Prostate gland (tissue), 2 donors: ENCODE results near the gene GPX4. TPM values are rescaled to one million over a fixed set of nuclear protein-coding genes. Genes with fewer than 3 reads are reported as not detected.

ENCODE experiments used
- DNase-seq: peaks from one replicate; pipeline ENCODE4 v3.0.0-alpha.2; 2019; ENCODE audit warnings: low spot score
- H3K27ac ChIP-seq, 2 donors: fragments of 200-600 bp; sonication (generic); 2 replicates each; pipeline ENCODE4 v1.5.1; 2017 to 2019
- H3K27me3 ChIP-seq: fragments of 200-600 bp; sonication (generic); replicated peaks from 2 replicates; pipeline ENCODE4 v1.5.1; 2019; ENCODE audit not compliant: insufficient read depth
- H3K36me3 ChIP-seq, 2 donors: fragments of 200-600 bp; sonication (generic); 1 replicate in 1 of 2; 2 replicates in 1 of 2; pipeline versions ENCODE4 v1.5.1 to v1.8.1; 2017 to 2019
- H3K4me1 ChIP-seq: fragments of 200-600 bp; sonication (generic); replicated peaks from 2 replicates; pipeline ENCODE4 v1.5.1; 2019
- H3K4me3 ChIP-seq, 2 donors: fragments of 200-600 bp; sonication (generic); 2 replicates each; pipeline ENCODE4 v1.5.1; 2017 to 2019
- H3K9me3 ChIP-seq: fragments of 200-600 bp; sonication (generic); 2 replicates; pipeline ENCODE4 v1.5.1; 2017
- POLR2A ChIP-seq: fragments of 450-650 bp; IDR thresholded peaks from one replicate; pipeline ENCODE4 v1.6.1; 2016; ENCODE audit warnings: antibody characterized with exemption, mild to moderate bottlenecking
- POLR2AphosphoS5 ChIP-seq: sonication (generic); formaldehyde crosslinking; IDR thresholded peaks from one replicate; pipeline ENCODE4 v1.6.1; 2017; ENCODE audit warnings: antibody characterized with exemption
- WGBS: methylation state at CpG from one replicate; pipeline ENCODE4 v1.1.5; 2018; 5-methylcytosine and 5-hydroxymethylcytosine counted together
- intact Hi-C: fragments of 100-400 bp; cut with DNase I; formaldehyde crosslinking; loops from one replicate; pipeline ENCODE4 v1.14.2; 2022
- total RNA-seq, 2 donors: library from RNA; depleted of rRNA; stranded (reverse); fragments of >200 nt; gene quantifications; one replicate each; pipeline ENCODE4 v1.1.0, GENCODE V29; 2016
- TF ChIP-seq, protein P1 (sequence below), 4 experiments: fragments of 200-600 bp in 2 of 4; fragments of 450-650 bp in 2 of 4; sonication (generic) in 2 of 4; IDR thresholded peaks; 1 replicate in 3 of 4; 2 replicates in 1 of 4; pipeline ENCODE4 v1.5.1; 2016 to 2019; ENCODE audit warnings: antibody characterized with exemption in 4 of 4, mild to moderate bottlenecking in 2 of 4, moderate library complexity in 2 of 4

Gene GPX4
- total RNA-seq, 2 donors from 2014 or later, result 577 to 627 TPM

DNA sequence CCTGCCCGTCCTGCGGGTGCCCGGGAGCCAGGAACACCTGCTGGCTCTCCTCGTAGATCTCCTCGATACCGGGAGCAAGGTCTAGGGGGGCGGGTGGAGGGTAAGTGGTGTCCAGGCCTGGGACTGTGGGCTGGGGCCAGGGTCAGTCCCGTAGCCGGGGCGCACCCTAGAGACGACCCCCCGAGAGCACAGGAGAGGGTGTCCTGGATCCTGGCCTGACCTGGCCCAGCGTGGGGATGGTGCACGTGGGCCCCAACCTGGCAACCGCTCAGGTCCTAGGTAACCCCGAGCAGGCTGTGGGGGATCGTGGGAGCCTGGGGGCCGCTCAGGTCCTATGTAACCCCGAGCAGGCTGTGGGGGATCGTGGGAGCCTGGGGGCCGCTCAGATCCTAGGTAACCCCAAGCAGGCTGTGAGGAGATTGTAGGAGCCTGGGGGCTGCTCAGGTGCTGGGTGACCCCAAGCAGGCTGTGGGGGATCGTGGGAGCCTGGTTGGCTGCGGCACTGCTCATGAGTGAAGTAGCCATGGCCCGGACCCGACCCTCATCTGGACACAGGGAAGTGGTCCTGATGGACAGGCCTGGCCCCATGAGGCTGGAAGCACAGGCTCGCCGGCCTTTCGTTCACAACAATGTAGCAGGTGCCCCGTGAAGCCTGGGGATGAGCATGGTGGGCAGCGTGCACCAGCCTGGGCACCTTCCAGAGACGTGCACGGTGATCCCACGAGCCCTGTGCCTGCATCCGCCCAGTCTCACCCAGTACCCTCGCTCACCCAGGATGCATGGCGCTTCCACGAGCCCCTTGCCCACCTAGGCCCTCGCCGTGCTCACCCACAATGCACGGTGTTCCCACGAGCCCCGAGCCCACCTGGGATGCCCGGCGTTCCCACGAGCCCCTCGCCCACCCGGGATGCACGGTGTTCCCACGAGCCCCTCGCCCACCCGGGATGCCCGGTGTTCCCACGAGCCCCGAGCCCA is 6.2 kb downstream of the GPX4 start:
- WGBS, result 88% methylated on average over 53 of the region's 54 CpGs
- DNase-seq, result no peak
- peaks cover 5 to 37% of the 10 kb centered on the region in 2 donors for H3K36me3 ChIP-seq
- H3K4me3 ChIP-seq, result no peak overlapping the region
- H3K9me3 ChIP-seq, result no peaks in the 10 kb centered on the region
- no peaks in the 10 kb centered on the region for H3K27me3 ChIP-seq
- intact Hi-C loops, result loop anchor here (5.0 kb wide), 1 partner anchor 82 kb away; no protein-coding TSS in a partner anchor
- no peak for TF ChIP-seq POLR2A
- TF ChIP-seq, protein P1, sequence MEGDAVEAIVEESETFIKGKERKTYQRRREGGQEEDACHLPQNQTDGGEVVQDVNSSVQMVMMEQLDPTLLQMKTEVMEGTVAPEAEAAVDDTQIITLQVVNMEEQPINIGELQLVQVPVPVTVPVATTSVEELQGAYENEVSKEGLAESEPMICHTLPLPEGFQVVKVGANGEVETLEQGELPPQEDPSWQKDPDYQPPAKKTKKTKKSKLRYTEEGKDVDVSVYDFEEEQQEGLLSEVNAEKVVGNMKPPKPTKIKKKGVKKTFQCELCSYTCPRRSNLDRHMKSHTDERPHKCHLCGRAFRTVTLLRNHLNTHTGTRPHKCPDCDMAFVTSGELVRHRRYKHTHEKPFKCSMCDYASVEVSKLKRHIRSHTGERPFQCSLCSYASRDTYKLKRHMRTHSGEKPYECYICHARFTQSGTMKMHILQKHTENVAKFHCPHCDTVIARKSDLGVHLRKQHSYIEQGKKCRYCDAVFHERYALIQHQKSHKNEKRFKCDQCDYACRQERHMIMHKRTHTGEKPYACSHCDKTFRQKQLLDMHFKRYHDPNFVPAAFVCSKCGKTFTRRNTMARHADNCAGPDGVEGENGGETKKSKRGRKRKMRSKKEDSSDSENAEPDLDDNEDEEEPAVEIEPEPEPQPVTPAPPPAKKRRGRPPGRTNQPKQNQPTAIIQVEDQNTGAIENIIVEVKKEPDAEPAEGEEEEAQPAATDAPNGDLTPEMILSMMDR (IDR thresholded peaks at IDR 0.05), result no peak
- no peak for TF ChIP-seq POLR2AphosphoS5
- H3K27ac ChIP-seq, result no peak overlapping the region
- H3K4me1 ChIP-seq, result peaks cover 25% of the 10 kb centered on the region

DNA sequence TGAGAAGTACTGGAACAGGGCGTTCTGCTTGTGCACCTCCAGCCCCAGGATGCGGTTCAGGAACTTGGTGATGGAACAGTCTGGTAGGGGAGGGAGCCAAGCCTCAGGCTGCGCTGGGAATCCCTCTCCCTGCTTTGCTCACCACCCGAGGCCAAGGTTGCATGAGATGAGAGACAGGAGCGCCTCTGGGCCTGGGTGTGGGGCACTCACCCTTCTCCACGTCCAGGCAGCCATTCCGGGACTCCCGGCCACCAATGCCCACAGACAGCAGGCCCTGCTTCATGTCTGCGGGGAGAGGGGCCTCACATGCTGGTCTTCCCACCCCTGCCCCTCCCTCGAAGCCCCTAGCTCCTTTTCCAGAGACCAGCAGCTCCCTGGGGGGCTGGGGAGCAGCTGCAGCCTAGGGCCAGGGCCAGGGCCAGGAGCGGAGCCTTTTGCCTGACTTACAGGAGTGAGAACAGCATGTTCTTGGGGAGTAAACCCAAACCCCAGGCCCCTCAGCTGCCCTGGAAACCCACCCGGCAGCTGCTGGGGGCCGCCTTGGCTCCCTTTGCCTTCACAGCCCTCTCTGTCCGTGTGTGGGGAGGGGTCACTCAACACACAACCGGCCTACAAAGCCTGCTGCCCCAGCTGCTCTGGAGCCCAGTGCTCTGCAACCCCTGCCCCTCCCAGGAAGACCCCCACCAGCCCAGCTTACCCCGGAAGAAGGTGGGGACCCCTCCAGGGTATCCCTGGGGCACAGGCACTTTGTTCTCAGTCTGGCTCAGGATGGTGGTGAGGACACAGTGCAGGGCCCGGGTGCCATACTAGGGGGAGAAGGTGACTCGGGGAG is 7.2 kb downstream of the GPX4 start:
- no peak for DNase-seq
- H3K27ac ChIP-seq, result peak overlapping the region; percentile 87
- WGBS, result 79% methylated on average over 18 of the region's 18 CpGs
- intact Hi-C loops, result loop anchor here (5.0 kb wide), 1 partner anchor 81 kb away; no protein-coding TSS in a partner anchor
- no peaks in the 10 kb centered on the region for H3K27me3 ChIP-seq
- H3K4me3 ChIP-seq, result no peak overlapping the region
- TF ChIP-seq, protein P1 (IDR thresholded peaks at IDR 0.05), result no peak
- no peak for TF ChIP-seq POLR2AphosphoS5
- no peak for TF ChIP-seq POLR2A
- peaks cover 5 to 40% of the 10 kb centered on the region in 2 donors for H3K36me3 ChIP-seq
- peaks cover 14% of the 10 kb centered on the region for H3K4me1 ChIP-seq
- H3K9me3 ChIP-seq, result no peaks in the 10 kb centered on the region

DNA sequence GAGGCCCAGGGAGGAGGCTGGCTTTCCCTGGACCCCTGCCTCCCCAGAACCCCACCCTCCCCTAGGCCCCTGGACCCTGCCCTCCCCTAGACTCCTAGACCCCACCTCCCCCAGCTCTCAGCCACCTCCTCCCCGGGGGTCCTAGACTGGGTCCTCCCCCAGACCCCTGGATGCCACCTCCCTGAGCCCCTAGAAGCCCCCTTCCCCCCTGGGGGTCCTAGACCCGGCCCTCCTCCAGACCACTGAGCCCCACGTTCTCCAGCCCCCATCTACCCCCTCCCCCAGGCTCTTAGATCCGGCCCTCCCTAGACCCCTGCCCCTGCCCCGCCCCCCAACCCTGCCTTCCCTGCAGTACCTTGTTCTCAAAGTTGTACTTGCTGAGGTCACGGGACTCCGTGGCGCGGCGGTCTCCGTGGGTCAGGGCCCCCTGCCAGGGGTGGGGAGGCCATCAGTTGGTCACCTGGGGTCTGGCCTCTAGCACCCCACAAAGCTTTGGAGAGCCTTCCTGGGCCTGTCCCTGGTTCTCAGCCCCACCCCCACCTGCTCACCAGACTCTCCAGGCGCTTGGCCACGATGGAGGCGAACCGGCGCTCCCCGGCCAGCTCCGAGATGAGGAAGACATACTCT is 8.0 kb downstream of the GPX4 start:
- Histone ChIP-seq H3K4me1 (peaks cover 13% of the 10 kb centered on the region), H3K36me3 (peaks cover 8 to 38% of the 10 kb centered on the region in 2 donors), H3K27ac (peak overlapping the region; percentile 87), H3K27me3 (no peaks in the 10 kb centered on the region), H3K9me3 (no peaks in the 10 kb centered on the region), H3K4me3 (no peak overlapping the region)
- no peak for DNase-seq
- TF ChIP-seq POLR2AphosphoS5 (no peak), POLR2A (no peak)
- TF ChIP-seq, protein P1 (IDR thresholded peaks at IDR 0.05), result no peak
- WGBS, result 61% methylated on average over 13 of the region's 18 CpGs
- intact Hi-C loops, result loop anchor here (5.0 kb wide), 1 partner anchor 81 kb away; no protein-coding TSS in a partner anchor

DNA sequence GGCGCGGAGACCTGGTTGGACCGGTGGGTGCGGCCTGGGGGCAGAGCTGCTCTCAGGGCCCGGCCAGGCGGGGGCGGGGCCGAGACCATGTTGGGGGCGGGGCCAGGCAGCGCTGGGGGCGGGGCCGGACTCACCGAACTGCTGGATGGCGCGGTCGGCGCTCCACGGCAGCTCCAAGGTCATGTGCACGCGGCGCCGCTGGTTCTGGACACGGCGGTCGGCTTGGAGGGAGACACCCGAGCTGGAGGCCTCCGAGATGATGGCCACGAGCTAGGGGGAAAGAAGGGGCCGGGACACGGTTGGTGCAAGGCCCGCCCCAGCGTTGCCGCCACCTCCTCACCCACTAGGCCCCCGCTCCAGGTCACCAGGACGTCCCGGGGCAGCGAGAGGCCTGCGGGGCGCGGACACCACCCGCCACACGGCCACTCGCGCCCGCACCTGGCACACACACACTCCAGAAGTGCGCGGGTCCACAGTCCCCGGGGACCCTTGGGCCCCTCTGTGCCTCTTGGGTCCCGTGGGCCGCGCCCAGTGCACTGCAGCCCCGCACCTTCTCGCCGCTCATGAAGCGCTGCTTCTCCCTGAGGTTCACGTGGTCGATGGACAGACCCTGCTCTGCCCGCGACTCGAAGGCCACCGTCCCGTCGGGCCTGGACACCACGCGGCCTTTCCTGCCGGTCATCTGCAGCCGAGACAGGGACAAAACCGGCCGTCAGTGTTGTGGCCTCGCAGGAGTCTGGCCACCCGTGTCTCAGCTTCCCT is 8.7 kb downstream of the GPX4 start:
- Histone ChIP-seq H3K27ac (peak overlapping the region; percentile 87), H3K27me3 (no peaks in the 10 kb centered on the region), H3K9me3 (no peaks in the 10 kb centered on the region), H3K36me3 (peaks cover 15 to 40% of the 10 kb centered on the region in 2 donors), H3K4me1 (peaks cover 13% of the 10 kb centered on the region), H3K4me3 (no peak overlapping the region)
- 65% methylated on average over 51 of the region's 71 CpGs for WGBS
- DNase-seq, result peak; percentile 96
- intact Hi-C loops, result loop anchor here (5.0 kb wide), 1 partner anchor 80 kb away; no protein-coding TSS in a partner anchor
- TF ChIP-seq, protein P1 (IDR thresholded peaks at IDR 0.05), result no peak
- TF ChIP-seq POLR2AphosphoS5 (peak; percentile 90), POLR2A (peak; percentile 7)
